ENCODE data around the gene AZIN2.

- no peak for TF ChIP-seq CTCF (IDR thresholded peaks at IDR 0.05; ENCODE audit: low read depth, low read length)
- TF ChIP-seq EZH2phosphoT487 (IDR thresholded peaks at IDR 0.05; ENCODE audit: low read depth): no peak
Measured at GRCh38 chr1:33149453-33150190, 68.7 kb downstream of the AZIN2 start.
